Right lobe of liver (tissue), 6 donors: ENCODE measurements around the gene ASB15. TPM values are rescaled to one million over a fixed set of nuclear protein-coding genes. Genes with fewer than 3 reads are reported as not detected.

Source experiments
- ATAC-seq, 4 donors: fragments of 200-7000 bp; cut with Tn5 transposase; one replicate each; pipeline ENCODE4 v1.9.1; 2020; ENCODE audit warnings: mild to moderate bottlenecking in 4 of 4, moderate library complexity in 4 of 4
- DNase-seq, 3 donors: peaks; one replicate each; pipeline ENCODE4 v3.0.0-alpha.2; 2020
- H3K27ac ChIP-seq, 3 donors: fragments of 200-600 bp; one replicate each; pipeline ENCODE4 v1.8.0; 2022
- H3K27me3 ChIP-seq, 2 donors: fragments of 200-600 bp; one replicate each; pipeline ENCODE4 v1.8.0; 2022
- H3K36me3 ChIP-seq, 4 donors: fragments of 200-600 bp; sonication (generic) in 1 of 4; one replicate each; pipeline versions ENCODE4 v1.5.1 to v1.8.0; 2017 to 2022; ENCODE audit warnings: control low read depth in 1 of 4
- H3K4me1 ChIP-seq, 4 donors: fragments of 200-600 bp; sonication (generic) in 1 of 4; one replicate each; pipeline versions ENCODE4 v1.5.1 to v1.8.0; 2017 to 2022; ENCODE audit warnings: control low read depth in 1 of 4
- H3K4me3 ChIP-seq, 3 donors: fragments of 200-600 bp; one replicate each; pipeline ENCODE4 v1.8.0; 2022
- H3K9me3 ChIP-seq, 4 donors: fragments of 200-600 bp; sonication (generic) in 1 of 4; one replicate each; pipeline versions ENCODE4 v1.5.1 to v1.8.0; 2017 to 2022; ENCODE audit warnings: control low read depth in 1 of 4
- CTCF ChIP-seq, 4 donors: fragments of 200-600 bp in 3 of 4; fragments of 450-650 bp in 1 of 4; IDR thresholded peaks; one replicate each; pipeline versions ENCODE4 v1.5.1 to v1.8.0; 2016 to 2022; ENCODE audit warnings: antibody characterized with exemption in 4 of 4, mild to moderate bottlenecking in 2 of 4
- POLR2A ChIP-seq: fragments of 450-650 bp; IDR thresholded peaks from one replicate; pipeline ENCODE4 v1.6.1; 2017; ENCODE audit warnings: antibody characterized with exemption, mild to moderate bottlenecking
- WGBS: methylation state at CpG from one replicate; pipeline ENCODE4 v1.1.6; 2018; ENCODE audit warnings: low coverage, low lambda C conversion rate; ENCODE audit not compliant: insufficient coverage; ENCODE audit errors: missing lambda C conversion rate; 5-methylcytosine and 5-hydroxymethylcytosine counted together
- intact Hi-C, 2 donors: fragments of 100-400 bp; cut with DNase I; formaldehyde crosslinking; loops; one replicate each; pipeline versions ENCODE4 v1.11.2 to v1.14.1; 2022
- total RNA-seq, 6 experiments: library from RNA; depleted of rRNA in 2 of 6; stranded (reverse); fragments of >200 nt in 2 of 6; fragmentation: NEBNext Ultra II Directional in 3 of 6; extraction: Animal tissue kit (Norgen Biotek cat#: 25700) in 3 of 6; gene quantifications; one replicate each; pipeline versions ENCODE4 v1.1.0 to v1.2.4, GENCODE V29; 2016 to 2023
- donor health status: DM: no; HTN: yes; CAD: no.
- donor health status: DM: no; HTN: no; CAD: no.
- donor health status: DM: no; HTN: no; CAD: no.
- donor health status: DM: no; HTN: yes; CAD: no.
- donor health status: DM: no; HTN: yes; CAD: no.

ASB15 gene
- total RNA-seq, 6 experiments from 2014 or later, result not detected

DNA sequence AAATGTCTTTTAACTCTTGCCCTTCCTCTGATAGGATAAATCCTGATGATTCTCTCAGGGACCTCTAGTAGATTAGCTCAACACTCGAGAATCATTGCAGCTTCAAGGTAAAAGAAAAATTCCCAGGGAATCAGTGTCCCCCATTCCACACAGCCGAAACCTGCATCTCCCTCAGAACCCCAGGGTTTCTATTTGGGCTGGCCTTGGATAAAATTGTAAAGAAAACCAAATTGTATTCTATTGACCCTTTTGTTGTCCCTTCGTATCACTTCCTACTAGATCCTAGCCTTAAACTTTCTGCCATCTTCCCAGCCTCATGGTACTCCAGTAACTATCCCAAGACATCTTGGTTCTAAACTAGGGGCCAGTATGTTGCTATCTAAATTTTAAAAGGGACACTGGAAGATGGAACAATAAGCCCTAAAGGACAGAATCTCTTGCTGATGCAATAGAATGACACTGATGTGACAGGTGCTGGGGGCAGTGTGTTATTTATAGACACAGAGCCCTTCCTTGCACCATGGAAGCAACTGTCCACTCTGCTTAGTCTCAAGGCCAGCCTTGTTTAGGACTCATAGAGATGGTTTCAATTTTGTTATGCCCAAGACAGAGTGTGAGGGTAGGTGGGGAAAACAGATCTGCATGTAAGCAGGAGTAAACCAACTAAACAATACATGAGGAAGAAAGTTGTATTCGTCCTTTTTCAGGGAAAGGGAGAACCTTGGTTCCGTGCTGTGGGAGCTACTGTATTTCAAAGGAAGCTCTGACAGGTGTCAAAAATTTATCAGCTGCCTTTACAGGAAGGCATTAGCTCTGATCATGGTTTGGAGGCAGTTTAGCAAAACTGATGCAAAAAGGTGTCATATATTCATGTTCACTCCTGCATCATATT lies 7.6 kb downstream of the ASB15 start:
- Histone ChIP-seq H3K4me1 (no peaks in the 10 kb centered on the region), H3K9me3 (no peaks in the 10 kb centered on the region), H3K27ac (no peak overlapping the region), H3K27me3 (no peaks in the 10 kb centered on the region), H3K4me3 (no peak overlapping the region), H3K36me3 (no peaks in the 10 kb centered on the region)
- no peak for ATAC-seq
- 84% methylated on average over 5 of the region's 5 CpGs for WGBS
- no peak for DNase-seq
- intact Hi-C loops, result no loop called here
- TF ChIP-seq POLR2A, result no peak
- no peak for TF ChIP-seq CTCF (IDR thresholded peaks at IDR 0.05)

- TF ChIP-seq CTCF (IDR thresholded peaks at IDR 0.05) (no peak), POLR2A (no peak)
- DNase-seq, result no peak
- 84% methylated on average over 2 of the region's 2 CpGs for WGBS
- Histone ChIP-seq H3K27me3 (no peaks in the 10 kb centered on the region), H3K36me3 (no peaks in the 10 kb centered on the region), H3K4me3 (no peak overlapping the region), H3K27ac (no peak overlapping the region), H3K9me3 (no peaks in the 10 kb centered on the region), H3K4me1 (no peaks in the 10 kb centered on the region)
- intact Hi-C loops, result no loop called here
- ATAC-seq, result no peak
Observed at GRCh38 chr7:123609883-123610239, 8.2 kb downstream of the ASB15 start.

DNA sequence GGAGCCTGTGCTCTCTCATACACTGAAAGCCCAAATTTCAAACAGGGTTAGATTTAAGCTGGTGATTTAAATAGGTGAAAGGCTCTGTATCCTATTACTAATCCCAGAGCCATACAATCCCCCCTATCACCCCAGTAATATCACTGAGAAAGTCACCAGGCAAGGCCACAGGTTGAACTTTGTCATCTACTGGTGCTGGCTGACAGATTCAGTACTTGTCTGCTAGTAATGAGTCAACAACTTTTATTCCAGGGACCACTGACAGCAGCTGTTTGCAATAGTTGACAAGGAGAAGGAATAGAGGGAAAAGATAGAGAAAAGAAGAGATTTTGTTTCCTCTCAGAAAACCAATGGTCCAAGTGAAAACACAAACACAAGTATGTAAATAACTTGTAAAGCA lies 10.4 kb downstream of the ASB15 start:
- H3K4me1 ChIP-seq, result no peaks in the 10 kb centered on the region
- no peaks in the 10 kb centered on the region for H3K27me3 ChIP-seq
- no peaks in the 10 kb centered on the region for H3K36me3 ChIP-seq
- no peak for TF ChIP-seq CTCF (IDR thresholded peaks at IDR 0.05)
- TF ChIP-seq POLR2A, result no peak
- H3K9me3 ChIP-seq, result no peaks in the 10 kb centered on the region
- ATAC-seq (peak in 2 of 4 donors; percentile 35 to 91), DNase-seq (no peak)
- no peak overlapping the region for H3K27ac ChIP-seq
- intact Hi-C loops, result no loop called here
- no peak overlapping the region for H3K4me3 ChIP-seq

DNA sequence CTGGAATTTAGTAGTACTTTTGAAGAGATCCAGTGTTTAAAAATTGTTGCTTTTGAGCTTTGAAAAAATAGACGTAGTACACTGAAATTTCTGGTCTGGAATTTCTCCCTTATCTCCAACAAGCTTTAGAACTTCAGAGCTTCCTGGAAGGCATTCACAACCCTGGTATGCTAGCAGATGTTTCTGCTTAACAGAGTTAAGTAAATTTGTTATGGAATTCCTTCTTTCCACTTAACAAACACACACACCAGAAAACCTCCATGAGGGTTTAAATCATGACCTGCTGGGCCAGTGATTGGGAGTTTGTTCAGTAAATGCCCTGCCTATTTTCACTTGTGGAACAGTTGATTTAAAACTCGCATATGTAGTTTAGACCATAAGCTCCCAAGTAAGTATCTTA lies 13.7 kb downstream of the ASB15 start:
- Histone ChIP-seq H3K4me3 (no peak overlapping the region), H3K4me1 (no peaks in the 10 kb centered on the region), H3K27ac (no peak overlapping the region), H3K9me3 (no peaks in the 10 kb centered on the region), H3K36me3 (no peaks in the 10 kb centered on the region), H3K27me3 (no peaks in the 10 kb centered on the region)
- 55% methylated on average over 2 of the region's 2 CpGs for WGBS
- no peak for DNase-seq
- no peak for TF ChIP-seq CTCF (IDR thresholded peaks at IDR 0.05)
- no peak for TF ChIP-seq POLR2A
- no peak for ATAC-seq
- intact Hi-C loops, result no loop called here

GRCh38 chr7:123616223-123616622 lies 14.6 kb downstream of the ASB15 start:
- DNase-seq, result no peak
- Histone ChIP-seq H3K36me3 (no peaks in the 10 kb centered on the region), H3K27ac (no peak overlapping the region), H3K4me3 (no peak overlapping the region), H3K9me3 (no peaks in the 10 kb centered on the region), H3K4me1 (no peaks in the 10 kb centered on the region), H3K27me3 (no peaks in the 10 kb centered on the region)
- no peak for TF ChIP-seq CTCF (IDR thresholded peaks at IDR 0.05)
- TF ChIP-seq POLR2A, result no peak
- intact Hi-C loops, result no loop called here
- ATAC-seq, result no peak
